Cardiac fibroblast (primary cell): ENCODE measurements around the gene TNS3.

Source experiments
- DNase-seq, 2 donors: peaks; one replicate each; pipeline versions ENCODE4 v3.0.0 to v3.0.0-alpha.2; 2010; ENCODE audit warnings: low read depth in 2 of 2
- H3K4me3 ChIP-seq, 2 donors: replicated peaks in 1 of 2; 1 replicate in 1 of 2; 2 replicates in 1 of 2; pipeline ENCODE4 v1.5.1; 2011; ENCODE audit warnings: low read depth in 2 of 2, low read length in 2 of 2, mild to moderate bottlenecking in 2 of 2, moderate library complexity in 1 of 2
- TF ChIP-seq, protein P1 (sequence below): IDR thresholded peaks from one replicate; pipeline ENCODE4 v1.5.1; 2011; ENCODE audit warnings: low read depth, mild to moderate bottlenecking, low read length, inconsistent platforms

Gene TNS3

DNA sequence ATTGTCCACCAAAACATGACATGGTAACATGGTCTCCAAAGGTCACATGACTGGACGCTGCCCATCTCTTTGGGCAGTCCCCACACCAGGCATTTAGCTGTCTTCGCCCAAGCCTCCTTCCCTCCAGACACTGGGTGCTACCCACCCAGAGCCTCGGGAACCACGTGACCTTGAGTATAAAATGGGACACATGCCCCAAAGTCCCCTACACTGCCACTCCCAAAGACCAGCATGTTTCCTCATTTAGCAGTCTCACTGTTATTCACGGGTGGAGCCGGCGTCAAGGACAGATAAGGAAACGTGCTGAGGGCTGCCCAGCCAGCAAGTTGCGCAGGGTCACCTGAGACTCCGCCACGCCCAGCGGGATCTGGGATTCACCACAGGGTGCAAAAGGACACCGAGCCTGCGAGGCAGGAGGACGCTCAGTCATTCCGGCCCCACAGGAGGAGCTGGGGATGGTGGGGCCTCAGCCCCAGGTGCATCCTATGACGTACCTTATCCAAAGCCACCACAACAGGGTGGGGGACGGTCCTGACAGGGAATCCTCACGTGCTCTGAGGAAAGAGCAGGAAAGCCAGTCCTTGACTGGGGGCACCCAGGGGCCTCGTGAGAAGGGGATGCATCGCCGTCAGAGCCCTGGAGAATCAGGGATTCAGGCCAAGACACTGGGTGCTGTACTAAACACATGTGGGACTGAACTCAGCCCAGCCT, 226.9 kb downstream of the TNS3 start:
- TF ChIP-seq, protein P1, sequence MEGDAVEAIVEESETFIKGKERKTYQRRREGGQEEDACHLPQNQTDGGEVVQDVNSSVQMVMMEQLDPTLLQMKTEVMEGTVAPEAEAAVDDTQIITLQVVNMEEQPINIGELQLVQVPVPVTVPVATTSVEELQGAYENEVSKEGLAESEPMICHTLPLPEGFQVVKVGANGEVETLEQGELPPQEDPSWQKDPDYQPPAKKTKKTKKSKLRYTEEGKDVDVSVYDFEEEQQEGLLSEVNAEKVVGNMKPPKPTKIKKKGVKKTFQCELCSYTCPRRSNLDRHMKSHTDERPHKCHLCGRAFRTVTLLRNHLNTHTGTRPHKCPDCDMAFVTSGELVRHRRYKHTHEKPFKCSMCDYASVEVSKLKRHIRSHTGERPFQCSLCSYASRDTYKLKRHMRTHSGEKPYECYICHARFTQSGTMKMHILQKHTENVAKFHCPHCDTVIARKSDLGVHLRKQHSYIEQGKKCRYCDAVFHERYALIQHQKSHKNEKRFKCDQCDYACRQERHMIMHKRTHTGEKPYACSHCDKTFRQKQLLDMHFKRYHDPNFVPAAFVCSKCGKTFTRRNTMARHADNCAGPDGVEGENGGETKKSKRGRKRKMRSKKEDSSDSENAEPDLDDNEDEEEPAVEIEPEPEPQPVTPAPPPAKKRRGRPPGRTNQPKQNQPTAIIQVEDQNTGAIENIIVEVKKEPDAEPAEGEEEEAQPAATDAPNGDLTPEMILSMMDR, result no peak
- no peak for DNase-seq
- H3K4me3 ChIP-seq, result no peak overlapping the region

DNA sequence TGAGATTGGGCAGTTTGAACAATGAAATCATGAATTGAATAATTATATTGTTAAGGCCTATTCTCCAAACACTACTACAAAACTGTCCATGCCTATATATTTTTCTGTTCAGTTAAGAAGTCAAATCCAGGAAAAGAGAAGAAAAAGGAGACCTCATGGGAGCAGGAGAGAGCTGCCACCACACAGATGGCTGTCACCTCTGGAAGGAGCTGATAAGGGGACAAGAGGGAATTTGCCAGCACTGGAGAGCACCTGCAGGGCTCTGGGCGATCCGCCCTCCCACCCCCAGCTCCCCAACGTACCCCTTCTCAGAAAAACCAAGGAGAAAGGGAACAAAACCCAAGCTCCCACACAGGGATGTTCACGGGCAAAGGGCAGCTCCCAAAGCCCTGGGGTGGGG, 227.8 kb downstream of the TNS3 start:
- no peak overlapping the region for H3K4me3 ChIP-seq
- no peak for DNase-seq

DNA sequence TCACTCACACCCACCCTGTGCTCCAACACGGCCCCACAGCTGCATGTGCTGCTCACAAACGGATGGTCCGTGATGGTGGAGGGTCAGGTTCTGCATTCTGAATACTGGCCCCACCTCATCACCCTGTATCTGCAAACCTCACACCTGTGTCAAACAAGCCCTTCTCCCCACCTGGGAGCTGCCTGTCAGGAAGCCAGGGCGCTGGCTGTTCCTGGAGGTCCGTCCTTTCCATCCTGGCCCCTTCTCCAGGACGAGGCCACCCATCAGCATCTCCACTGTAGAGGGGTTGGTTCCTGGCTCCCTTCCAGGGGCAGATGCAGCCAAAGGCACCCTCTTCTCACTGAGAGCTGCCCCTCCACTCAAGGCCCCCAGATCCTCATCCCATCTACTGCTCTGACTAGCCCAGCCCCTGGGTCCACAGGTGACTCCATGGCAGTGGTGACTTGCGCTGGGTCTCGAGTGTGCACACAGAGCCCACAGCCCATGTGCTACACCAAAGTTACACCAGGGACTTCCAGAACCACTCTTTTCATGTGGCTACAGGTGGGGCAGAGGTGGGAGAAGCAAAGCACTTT, 229.4 kb downstream of the TNS3 start:
- TF ChIP-seq, protein P1, result no peak
- H3K4me3 ChIP-seq, result no peak overlapping the region
- DNase-seq, result no peak

More for the DNA sequence above, 227.8 kb downstream of the TNS3 start:
- TF ChIP-seq, protein P1, result no peak

DNA sequence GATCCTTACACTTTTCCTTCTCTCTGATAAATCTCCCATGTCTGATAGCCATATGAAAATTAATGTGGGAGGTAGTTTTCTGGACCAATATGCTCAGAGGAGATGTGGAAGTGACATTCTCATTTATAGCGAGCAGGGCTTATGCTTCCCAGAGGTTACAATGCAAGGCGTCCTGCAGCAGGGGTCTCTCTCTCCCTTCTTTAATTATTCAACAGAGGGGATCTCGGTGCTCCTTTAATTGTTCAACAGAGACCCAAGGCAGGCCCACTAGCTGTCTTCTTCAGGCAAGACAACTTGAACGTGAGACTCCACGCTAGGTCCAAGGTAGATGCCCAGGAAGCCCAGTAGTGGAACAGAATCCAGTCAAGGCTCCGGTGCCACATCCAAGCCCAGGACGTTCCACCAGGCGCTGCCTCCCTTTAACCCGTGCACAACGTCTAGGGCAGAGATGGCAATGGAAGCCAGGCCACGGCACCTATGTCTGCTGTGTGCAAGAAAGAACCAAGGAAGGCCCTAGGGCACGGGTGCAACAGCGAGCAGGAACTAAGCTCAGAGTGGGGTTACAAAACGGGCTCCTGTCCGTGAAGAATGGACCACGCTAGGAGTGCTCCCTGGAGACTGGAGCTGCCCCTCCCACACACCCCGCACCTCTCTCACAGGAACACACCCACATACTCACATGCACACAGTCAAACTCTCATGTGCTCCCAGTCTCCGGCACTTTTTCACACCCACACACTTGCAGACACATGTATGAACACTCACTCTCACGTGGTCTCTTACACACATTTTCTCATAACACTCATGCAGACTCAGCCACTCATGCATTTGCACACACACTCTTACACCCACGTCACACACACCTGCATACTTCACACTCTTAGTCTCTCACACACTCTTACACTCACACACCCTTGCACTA, 230.4 kb downstream of the TNS3 start:
- no peak for DNase-seq
- H3K4me3 ChIP-seq, result no peak overlapping the region
- TF ChIP-seq, protein P1, result no peak

DNA sequence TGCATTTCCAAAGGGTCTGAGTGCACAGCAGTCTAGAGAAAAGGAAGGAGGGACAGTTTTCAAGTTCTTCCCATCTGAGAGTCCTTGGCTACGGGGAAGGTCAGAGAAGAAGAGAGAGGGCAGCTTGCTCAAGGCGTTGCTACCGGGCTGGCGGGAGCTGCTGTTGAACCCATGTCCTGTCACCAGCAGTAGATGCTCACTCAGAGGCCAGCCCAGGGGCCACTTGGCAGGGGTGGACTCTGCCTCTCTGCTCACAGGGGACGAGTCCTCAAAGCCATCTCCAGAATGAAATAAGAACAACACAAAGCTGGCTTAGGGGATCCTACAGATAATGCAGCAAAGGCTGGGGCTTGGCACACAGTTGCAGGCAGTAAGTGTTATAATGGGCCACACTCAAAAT, 231.5 kb downstream of the TNS3 start:
- H3K4me3 ChIP-seq, result no peak overlapping the region
- DNase-seq, result no peak
- TF ChIP-seq, protein P1, result no peak

DNA sequence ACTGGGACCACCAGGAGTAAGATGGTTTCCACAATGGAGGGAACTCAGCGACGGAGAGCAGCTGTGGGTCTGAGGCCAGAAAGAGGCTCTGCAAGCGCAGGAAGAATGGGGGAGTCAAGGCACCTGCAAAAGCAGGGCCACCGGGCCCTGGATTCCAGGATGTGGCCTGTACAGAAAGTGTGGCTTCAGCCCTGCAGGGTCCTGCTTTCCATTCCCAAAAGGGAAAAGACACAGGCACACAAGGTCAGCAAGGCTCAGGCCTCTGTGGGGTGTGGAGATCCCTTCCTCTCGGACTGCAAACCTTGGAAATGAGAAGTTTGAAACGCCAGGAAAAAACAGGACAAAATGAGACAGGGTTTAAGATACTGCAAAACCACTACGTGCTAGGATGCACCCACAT, 232.5 kb downstream of the TNS3 start:
- no peak for DNase-seq
- H3K4me3 ChIP-seq, result no peak overlapping the region
- TF ChIP-seq, protein P1, result no peak
